NB4 (cell line): ENCODE data around the gene WBP2NL.

Experiments used
- DNase-seq: peaks from one replicate; pipeline ENCODE4 v3.0.0; 2010; ENCODE audit warnings: low read depth
- H3K4me3 ChIP-seq: one replicate; pipeline ENCODE4 v1.5.1; 2011; ENCODE audit warnings: mild to moderate bottlenecking, low read depth, low read length, moderate library complexity
- MYC ChIP-seq: IDR thresholded peaks from 2 replicates; pipeline ENCODE4 v1.6.1; 2011; ENCODE audit warnings: low read depth, low read length
- POLR2A ChIP-seq: IDR thresholded peaks from 2 replicates; pipeline ENCODE4 v1.6.1; 2011; ENCODE audit warnings: mild to moderate bottlenecking; ENCODE audit not compliant: insufficient read length; ENCODE audit errors: extremely low read depth
- TF ChIP-seq, protein P1 (sequence below): IDR thresholded peaks from 2 replicates; pipeline ENCODE4 v1.6.1; 2011; ENCODE audit warnings: low read depth, low read length
- TF ChIP-seq, protein P2 (sequence below): IDR thresholded peaks from one replicate; pipeline ENCODE4 v1.5.1; 2012; ENCODE audit warnings: low read depth, low read length

The WBP2NL gene

DNA sequence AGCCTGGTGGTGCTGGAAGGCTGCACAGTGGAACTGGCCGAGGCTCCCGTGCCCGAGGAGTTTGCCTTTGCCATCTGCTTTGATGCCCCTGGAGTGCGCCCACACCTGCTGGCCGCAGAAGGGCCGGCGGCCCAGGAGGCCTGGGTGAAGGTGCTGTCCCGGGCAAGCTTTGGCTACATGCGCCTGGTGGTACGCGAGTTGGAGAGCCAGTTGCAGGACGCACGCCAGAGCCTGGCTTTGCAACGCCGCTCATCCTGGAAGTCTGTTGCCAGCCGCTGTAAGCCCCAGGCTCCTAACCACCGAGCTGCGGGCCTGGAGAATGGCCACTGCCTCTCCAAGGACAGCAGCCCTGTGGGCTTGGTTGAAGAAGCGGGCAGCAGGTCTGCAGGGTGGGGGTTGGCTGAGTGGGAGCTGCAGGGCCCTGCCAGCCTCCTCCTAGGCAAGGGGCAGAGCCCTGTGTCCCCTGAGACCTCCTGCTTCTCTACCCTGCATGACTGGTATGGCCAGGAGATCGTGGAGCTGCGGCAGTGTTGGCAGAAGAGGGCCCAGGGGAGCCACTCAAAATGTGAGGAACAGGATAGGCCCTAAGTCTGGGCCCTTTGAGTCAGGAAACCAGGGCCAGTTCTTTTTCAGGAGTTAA is 79.0 kb downstream of the WBP2NL start:
- H3K4me3 ChIP-seq, result no peak overlapping the region
- no peak for DNase-seq
- TF ChIP-seq MYC (no peak), POLR2A (no peak)
- TF ChIP-seq, protein P1, sequence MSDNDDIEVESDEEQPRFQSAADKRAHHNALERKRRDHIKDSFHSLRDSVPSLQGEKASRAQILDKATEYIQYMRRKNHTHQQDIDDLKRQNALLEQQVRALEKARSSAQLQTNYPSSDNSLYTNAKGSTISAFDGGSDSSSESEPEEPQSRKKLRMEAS, result no peak
- TF ChIP-seq, protein P2, sequence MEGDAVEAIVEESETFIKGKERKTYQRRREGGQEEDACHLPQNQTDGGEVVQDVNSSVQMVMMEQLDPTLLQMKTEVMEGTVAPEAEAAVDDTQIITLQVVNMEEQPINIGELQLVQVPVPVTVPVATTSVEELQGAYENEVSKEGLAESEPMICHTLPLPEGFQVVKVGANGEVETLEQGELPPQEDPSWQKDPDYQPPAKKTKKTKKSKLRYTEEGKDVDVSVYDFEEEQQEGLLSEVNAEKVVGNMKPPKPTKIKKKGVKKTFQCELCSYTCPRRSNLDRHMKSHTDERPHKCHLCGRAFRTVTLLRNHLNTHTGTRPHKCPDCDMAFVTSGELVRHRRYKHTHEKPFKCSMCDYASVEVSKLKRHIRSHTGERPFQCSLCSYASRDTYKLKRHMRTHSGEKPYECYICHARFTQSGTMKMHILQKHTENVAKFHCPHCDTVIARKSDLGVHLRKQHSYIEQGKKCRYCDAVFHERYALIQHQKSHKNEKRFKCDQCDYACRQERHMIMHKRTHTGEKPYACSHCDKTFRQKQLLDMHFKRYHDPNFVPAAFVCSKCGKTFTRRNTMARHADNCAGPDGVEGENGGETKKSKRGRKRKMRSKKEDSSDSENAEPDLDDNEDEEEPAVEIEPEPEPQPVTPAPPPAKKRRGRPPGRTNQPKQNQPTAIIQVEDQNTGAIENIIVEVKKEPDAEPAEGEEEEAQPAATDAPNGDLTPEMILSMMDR, result no peak
